NCI-H2196 (cell line): ENCODE measurements around the gene BRSK1.

Experiments
- DNase-seq: peaks from one replicate; lab custom pipeline; 2025; ENCODE audit not compliant: unreplicated experiment; lab: John Stamatoyannopoulos, UW

BRSK1 gene

GRCh38 chr19:55303477-55303876, 19.7 kb downstream of the BRSK1 start:
- no peak for DNase-seq

GRCh38 chr19:55304279-55304978, 20.6 kb downstream of the BRSK1 start:
- DNase-seq: peak; percentile 16

- DNase-seq: no peak
Measured at GRCh38 chr19:55304980-55305379, 21.2 kb downstream of the BRSK1 start.

- DNase-seq: peak; percentile 36
Measured at GRCh38 chr19:55305491-55305890, 21.7 kb downstream of the BRSK1 start.

GRCh38 chr19:55305983-55306562, 22.3 kb downstream of the BRSK1 start:
- no peak for DNase-seq

GRCh38 chr19:55306712-55307111, 22.9 kb downstream of the BRSK1 start:
- no peak for DNase-seq

GRCh38 chr19:55308281-55308680, 24.5 kb downstream of the BRSK1 start:
- no peak for DNase-seq

- no peak for DNase-seq
Measured at GRCh38 chr19:55309448-55309847, 25.7 kb downstream of the BRSK1 start.

- no peak for DNase-seq
Measured at GRCh38 chr19:55310498-55310897, 26.7 kb downstream of the BRSK1 start.

GRCh38 chr19:55311397-55311796, 27.6 kb downstream of the BRSK1 start:
- no peak for DNase-seq

GRCh38 chr19:55311797-55312196, 28.0 kb downstream of the BRSK1 start:
- no peak for DNase-seq

GRCh38 chr19:55312621-55313512, 29.1 kb downstream of the BRSK1 start:
- no peak for DNase-seq

- DNase-seq: no peak
Measured at GRCh38 chr19:55314396-55314795, 30.6 kb downstream of the BRSK1 start.

- no peak for DNase-seq
Measured at GRCh38 chr19:55315956-55316525, 32.2 kb downstream of the BRSK1 start.

- no peak for DNase-seq
Measured at GRCh38 chr19:55316646-55317045, 32.8 kb downstream of the BRSK1 start.

- DNase-seq: no peak
Measured at GRCh38 chr19:55319785-55320184, 36.0 kb downstream of the BRSK1 start.

GRCh38 chr19:55320844-55321419, 37.1 kb downstream of the BRSK1 start:
- no peak for DNase-seq

GRCh38 chr19:55321466-55322137, 37.8 kb downstream of the BRSK1 start:
- no peak for DNase-seq

- no peak for DNase-seq
Measured at GRCh38 chr19:55322204-55322885, 38.5 kb downstream of the BRSK1 start.

GRCh38 chr19:55324662-55325061, 40.9 kb downstream of the BRSK1 start:
- no peak for DNase-seq
